22Rv1 (cell line): ENCODE data around the gene ASTN2.

Experiments
- CTCF ChIP-seq: fragments of 450-650 bp; IDR thresholded peaks from 2 replicates; pipeline ENCODE4 v1.5.1; 2017; ENCODE audit warnings: mild to moderate bottlenecking
- ZFX ChIP-seq: fragments of 450-650 bp; IDR thresholded peaks from 2 replicates; pipeline ENCODE4 v1.6.1; 2017; ENCODE audit warnings: antibody characterized with exemption, borderline replicate concordance

- no peak for TF ChIP-seq CTCF
- no peak for TF ChIP-seq ZFX
Observed at GRCh38 chr9:117170567-117170966, 244.3 kb downstream of the ASTN2 start.
